Measurements from ENCODE around the gene RPL39.
"Not testable (repeated sequence)": the region's sequence is repeated elsewhere in the genome, so short reads cannot be mapped to it uniquely, and the experiment has no call there.

Gene RPL39

GRCh38 chrX:119753639-119754257 is 37.7 kb downstream of the RPL39 start:
- no peak overlapping the region for H3K4me3 ChIP-seq (ENCODE audit: low read length)
- no peak for DNase-seq (ENCODE audit: low read depth)
- peak; percentile 55 for TF ChIP-seq CTCF (conservative IDR thresholded peaks at IDR 0.05; ENCODE audit: low read depth, low read length)

- H3K4me3 ChIP-seq (ENCODE audit: low read length) = no peak overlapping the region
- DNase-seq (ENCODE audit: low read depth) = no peak
- TF ChIP-seq CTCF (conservative IDR thresholded peaks at IDR 0.05; ENCODE audit: low read depth, low read length) = no peak
Measured at GRCh38 chrX:119753001-119753400, 38.4 kb downstream of the RPL39 start.

- DNase-seq (ENCODE audit: low read depth); H3K4me3 ChIP-seq (ENCODE audit: low read length): not testable (repeated sequence)
Measured at GRCh38 chrX:119750751-119751150, 40.7 kb downstream of the RPL39 start.

- DNase-seq (ENCODE audit: low read depth); H3K4me3 ChIP-seq (ENCODE audit: low read length): not testable (repeated sequence)
Measured at GRCh38 chrX:119750131-119750530, 41.3 kb downstream of the RPL39 start.

GRCh38 chrX:119745283-119745848 is 46.1 kb downstream of the RPL39 start:
- no peak for DNase-seq (ENCODE audit: low read depth)
- H3K4me3 ChIP-seq (ENCODE audit: low read length) = no peak overlapping the region
- TF ChIP-seq CTCF (conservative IDR thresholded peaks at IDR 0.05; ENCODE audit: low read depth, low read length) = no peak

- H3K4me3 ChIP-seq (ENCODE audit: low read length) = no peak overlapping the region
- no peak for DNase-seq (ENCODE audit: low read depth)
- TF ChIP-seq CTCF (conservative IDR thresholded peaks at IDR 0.05; ENCODE audit: low read depth, low read length) = no peak
Measured at GRCh38 chrX:119738742-119739141, 52.7 kb downstream of the RPL39 start.

Measured in retinal pigment epithelial cell (primary cell).